Hepatocyte (in vitro differentiated cells): ENCODE results near the gene TAF8.

Experiments
- EZH2 ChIP-seq: fragments of 200-600 bp; sonication (generic); IDR thresholded peaks from 2 replicates; pipeline ENCODE4 v1.6.1; 2016; ENCODE audit warnings: antibody characterized with exemption, mild to moderate bottlenecking, borderline replicate concordance
- TF ChIP-seq, protein P1 (sequence below): fragments of 200-600 bp; sonication (generic); IDR thresholded peaks from 2 replicates; pipeline ENCODE4 v1.5.1; 2016; ENCODE audit warnings: antibody characterized with exemption, mild to moderate bottlenecking; ENCODE audit not compliant: poor library complexity

- TF ChIP-seq EZH2, result no peak
- TF ChIP-seq, protein P1, sequence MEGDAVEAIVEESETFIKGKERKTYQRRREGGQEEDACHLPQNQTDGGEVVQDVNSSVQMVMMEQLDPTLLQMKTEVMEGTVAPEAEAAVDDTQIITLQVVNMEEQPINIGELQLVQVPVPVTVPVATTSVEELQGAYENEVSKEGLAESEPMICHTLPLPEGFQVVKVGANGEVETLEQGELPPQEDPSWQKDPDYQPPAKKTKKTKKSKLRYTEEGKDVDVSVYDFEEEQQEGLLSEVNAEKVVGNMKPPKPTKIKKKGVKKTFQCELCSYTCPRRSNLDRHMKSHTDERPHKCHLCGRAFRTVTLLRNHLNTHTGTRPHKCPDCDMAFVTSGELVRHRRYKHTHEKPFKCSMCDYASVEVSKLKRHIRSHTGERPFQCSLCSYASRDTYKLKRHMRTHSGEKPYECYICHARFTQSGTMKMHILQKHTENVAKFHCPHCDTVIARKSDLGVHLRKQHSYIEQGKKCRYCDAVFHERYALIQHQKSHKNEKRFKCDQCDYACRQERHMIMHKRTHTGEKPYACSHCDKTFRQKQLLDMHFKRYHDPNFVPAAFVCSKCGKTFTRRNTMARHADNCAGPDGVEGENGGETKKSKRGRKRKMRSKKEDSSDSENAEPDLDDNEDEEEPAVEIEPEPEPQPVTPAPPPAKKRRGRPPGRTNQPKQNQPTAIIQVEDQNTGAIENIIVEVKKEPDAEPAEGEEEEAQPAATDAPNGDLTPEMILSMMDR, result no peak
Measured at GRCh38 chr6:42001506-42001905, 48.8 kb upstream of the TAF8 start.
